Measurements from ENCODE around the gene IL10RB.

GRCh38 chr21:33229099-33229783 lies 36.9 kb upstream of the IL10RB start:
- TF ChIP-seq POLR2AphosphoS5 (IDR thresholded peaks at IDR 0.05; ENCODE audit: low read depth, low read length) (no peak), TAF1 (IDR thresholded peaks at IDR 0.05; ENCODE audit: low read depth, low read length) (no peak)
